Stimulated activated CD4-positive, alpha-beta T cell treated with anti-CD3 and anti-CD28 coated beads, Interleukin-2, amount 100 ng/mL, for 24 hours (primary cell): ENCODE data around the gene LARP4B.
A peak's percentile ranks its signal among the peaks of the same experiment; 100 is the strongest.

ENCODE experiments used
- DNase-seq, 2 donors: peaks; one replicate each; pipeline ENCODE4 v3.0.0-alpha.2; 2020

LARP4B gene

DNA sequence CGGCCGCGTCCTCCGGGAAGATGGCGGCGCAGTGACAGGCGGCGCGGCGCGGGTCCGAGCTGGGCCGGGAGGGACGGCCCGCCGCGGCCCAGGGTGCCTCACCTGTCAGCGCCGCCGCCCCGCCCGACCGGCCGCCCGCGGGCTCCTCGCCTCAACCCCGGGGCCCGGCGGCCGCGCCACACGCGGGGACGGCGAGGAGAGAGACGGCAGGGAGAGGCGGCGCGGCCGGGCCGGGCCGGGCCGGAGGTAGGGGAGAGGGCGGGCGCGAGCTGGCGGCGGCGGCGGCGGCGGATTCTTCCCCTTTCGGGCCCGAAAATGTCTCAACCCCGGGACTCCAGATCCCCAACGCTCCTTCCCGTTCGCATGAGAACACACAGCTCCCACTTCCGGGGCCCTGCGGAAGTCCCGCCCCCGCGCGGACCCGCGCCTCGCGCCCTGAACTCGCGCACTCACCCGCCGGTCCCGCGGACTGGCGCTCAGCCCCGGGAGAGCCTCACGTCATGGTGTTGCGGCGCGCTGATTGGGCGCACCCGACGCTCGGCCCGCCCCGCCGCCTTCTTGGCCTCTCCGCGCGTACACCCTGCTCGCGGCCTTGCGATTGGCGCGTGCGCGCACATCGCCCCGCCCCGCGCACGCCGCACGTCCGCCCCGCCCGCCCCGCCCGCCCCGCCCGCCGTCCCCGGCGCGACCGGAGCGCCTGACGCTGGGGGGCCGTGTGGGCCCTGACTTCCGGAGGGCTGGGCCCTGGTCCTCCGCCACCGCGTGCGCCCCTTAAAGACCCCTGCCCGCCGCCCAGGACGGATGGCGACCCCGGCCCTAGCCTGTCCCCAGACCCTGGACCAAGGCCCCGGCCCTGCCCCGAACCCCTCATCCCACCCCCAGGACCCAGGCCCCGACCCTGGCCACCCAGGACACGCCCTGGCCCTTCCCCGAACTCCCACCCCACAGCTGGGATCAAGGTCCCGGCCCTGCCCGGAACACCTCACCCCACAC lies at the start of gene LARP4B:
Gene LARP4B, minus strand, starts transcription at position 380 of the 993 bp plus-strand sequence. CDS start 45,984 bp downstream, outside the sequence.
- DNase-seq = peak; percentile 97

DNA sequence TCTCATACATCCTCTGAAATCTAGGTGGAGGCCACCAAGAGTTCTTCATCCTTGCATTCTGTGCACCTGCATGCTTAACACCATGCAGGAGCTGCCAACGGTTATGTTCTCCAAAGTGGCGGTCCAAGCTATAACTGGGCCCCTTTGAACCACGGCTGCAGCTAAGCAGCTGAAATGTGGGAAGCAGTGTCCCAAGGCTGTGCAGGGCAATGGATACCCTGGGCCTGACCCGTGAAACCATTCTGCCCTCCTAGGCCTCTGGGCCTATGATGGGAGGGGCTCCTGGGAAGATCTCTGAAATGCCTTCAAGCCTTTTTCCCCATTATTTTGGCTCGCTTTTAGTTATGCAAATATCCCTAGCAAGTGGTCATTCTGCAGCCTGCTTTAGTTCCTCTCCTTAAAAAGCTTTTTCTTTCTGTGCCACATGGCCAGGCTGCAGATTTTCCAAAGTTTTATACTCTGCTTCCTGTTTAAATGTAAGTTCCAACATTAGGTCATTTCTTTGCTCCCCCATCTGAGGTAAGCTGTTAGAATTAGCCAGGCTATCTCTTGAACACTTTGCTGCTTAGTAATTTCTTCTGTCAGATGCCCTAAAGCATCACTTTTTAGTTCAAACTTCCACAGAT lies 49.1 kb upstream of the LARP4B start:
- DNase-seq = no peak

DNA sequence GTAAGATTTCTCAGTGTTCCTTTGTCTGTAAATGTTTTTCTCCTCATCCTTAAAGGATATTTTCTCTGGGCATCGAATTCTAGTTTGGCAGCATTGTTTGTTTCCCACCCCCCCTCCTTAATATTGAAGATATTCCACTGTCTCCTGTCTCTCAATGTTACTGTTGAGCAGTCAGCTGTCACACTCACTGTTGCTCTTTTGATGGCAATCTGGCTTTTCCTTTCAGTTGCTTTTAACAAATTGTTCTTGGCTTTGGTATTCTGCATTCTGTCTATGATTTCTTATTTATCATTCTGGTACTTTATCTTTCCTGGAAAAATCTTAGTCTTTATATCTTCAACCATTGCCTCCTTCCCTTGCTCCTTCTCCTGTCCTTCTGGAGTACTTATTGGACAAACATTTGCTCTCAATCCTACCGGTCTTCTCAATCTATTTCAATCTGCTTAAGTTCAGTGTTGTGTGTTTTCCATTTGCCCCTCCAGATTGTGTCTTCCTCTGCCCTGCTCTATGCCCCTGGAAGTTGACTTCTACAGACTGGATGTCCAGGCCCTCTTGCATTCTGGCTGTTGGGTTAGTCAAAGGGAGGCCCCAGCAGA lies 47.4 kb upstream of the LARP4B start:
- no peak for DNase-seq

DNA sequence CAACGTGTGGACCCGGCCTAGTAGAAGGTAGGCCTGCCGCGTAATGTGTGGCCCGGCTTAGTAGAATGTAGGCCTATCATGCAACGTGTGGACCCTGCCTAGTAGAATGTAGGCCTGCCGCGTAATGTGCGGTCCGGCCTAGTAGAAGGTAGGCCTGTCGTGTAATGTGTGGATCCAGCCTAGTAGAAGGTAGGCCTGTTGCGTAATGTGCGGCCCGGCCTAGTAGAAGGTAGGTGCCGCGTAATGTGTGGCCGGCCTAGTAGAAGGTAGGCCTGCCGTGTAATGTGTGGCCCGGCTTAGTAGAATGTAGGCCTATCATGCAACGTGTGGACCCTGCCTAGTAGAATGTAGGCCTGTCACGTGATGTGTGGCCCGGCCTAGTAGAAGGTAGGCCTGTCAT lies 44.8 kb upstream of the LARP4B start:
- DNase-seq = no peak

DNA sequence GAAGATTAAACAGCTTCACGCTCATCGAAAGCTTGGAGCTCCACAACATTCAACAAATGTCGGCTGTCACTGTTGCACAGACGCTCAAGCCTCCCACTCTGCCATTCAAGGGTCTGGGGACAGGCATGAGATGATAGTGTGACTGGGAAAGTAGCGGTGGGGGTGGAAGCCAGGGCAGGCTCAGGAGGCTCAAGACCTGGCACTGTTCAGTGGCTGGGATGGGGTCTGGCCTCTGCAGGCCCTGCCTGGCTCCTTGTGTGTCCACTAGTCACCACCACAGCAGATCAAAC lies 43.2 kb upstream of the LARP4B start:
- DNase-seq = no peak

DNA sequence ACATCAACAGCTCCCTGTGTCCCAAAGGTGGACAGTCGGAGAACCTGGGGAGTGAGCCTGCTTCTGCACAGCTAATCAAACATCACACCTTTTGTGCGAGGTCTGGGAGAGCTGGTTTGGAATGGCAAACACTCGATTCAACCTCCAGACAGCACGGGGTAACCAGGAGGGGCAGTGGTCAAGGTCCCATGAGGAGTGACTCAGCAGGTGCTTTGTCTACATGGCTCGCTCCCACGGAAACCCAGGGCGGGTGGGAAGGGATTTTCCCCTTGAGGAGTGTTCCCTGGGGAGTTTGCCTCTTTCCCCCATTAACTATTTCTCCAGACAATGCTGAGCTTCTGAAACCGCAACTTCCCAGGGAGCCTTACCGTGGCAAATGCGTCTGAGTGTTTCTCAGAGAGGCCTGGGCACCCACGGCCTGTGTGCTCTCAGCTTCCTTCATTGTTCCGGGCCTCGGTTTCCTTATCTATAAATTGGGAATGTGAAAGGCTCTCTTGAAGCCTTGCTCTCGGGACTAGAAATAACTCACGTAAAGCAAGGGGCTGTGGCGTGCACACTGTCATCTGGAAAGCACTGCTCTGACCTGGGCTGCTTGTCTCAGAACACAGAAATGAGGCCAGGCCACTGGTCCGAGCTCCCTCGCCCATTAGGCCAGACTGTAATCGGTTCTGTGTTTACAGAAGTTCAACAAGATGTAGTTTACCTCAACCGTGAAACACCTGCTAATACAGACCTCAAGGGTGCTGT lies 42.7 kb upstream of the LARP4B start:
- no peak for DNase-seq

DNA sequence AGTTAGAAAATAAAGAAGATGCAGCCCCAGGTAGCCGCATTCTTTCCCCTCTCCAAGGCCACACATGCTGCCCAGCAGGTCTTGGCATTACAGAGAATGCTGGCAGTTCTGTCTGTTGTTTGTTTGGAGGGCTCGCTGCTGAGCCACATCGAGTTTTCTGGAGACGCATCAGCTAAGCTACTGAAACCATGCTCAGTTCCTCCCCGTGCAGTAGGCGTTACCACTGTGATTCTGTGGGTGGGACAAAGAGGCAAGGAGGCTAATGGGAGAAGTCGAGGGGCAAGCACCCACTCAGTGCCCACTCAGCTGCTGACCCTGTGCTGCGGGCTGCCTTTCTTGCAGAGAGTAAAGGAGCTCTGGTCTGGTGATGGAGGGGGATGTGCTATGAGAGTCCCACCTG lies 41.3 kb upstream of the LARP4B start:
- no peak for DNase-seq

DNA sequence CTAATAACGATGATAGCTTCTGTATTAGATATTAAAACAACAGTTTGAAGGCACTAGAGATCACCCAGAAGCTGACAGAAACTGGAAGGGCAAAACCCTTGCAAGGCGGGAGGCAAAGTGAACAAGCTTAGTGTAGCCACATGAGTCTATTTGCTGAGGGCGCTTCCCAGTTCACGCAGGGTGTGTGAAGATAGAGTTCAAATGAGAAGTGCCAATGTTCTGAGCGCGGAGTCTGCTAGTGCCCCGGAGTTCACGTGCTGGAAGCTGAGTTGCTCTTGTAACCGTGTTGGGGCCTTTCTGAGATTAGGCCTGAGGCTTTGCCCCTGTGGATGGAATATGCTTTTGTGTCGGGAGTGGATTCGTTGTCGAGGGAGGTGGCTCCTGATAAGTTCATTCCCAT lies 40.1 kb upstream of the LARP4B start:
- DNase-seq = no peak

DNA sequence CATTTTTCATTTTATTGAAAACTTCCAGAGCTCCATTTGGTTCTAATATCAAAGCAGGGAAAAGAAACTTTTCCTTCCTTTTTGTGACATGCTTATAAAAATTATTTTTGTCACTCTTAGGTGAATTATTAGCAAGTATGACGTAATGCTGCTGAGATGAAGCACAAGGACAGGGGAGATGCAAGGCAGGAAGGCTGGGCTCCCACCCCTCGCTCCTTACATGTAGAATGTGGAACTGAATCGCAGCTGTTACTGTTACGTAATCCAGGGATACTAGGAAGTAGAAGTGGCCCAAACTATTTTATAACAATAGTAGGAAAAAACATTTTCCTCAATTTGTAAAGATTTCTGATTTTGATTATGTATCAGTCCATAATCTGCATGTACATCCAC lies 39.6 kb upstream of the LARP4B start:
- no peak for DNase-seq

DNA sequence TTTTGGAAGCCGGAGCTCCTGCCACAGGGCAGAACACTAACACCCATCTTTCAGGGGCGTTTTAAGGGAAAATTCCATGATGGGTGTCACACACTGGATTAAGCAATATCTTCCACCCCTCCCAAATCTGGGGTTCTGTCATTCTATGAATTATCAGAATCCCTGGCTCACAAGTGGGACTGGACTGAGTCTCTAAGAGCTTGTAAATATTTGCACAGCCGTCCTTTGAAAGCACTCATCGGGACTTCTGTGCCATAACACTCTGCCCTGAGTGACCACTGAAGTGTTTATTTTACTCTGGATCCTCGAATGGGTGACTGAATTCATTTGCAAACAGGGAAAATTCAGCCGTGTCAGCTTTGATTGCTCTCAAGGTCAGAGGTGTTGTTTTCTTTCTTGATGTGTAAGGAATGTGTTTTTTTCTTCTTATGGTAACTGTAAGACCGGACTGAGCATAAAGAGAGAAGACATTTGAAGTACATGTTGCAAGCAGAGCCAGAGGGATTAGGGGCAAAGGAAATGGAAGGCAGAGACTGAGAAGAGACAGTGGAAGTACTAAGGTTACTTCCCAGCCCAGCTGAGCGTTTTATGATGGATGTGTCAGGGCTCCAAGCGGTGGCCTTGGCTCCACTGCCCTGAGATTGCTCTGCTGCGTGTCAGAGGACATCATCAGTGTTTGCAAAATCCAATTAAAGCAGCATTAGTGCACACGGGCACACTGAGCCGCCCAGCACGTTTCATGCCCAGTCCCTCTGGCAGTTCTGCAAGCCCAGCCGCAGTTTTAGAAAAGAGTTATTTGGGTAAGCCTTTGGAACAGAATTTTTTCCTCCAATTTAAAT lies 39.0 kb upstream of the LARP4B start:
- DNase-seq = no peak

DNA sequence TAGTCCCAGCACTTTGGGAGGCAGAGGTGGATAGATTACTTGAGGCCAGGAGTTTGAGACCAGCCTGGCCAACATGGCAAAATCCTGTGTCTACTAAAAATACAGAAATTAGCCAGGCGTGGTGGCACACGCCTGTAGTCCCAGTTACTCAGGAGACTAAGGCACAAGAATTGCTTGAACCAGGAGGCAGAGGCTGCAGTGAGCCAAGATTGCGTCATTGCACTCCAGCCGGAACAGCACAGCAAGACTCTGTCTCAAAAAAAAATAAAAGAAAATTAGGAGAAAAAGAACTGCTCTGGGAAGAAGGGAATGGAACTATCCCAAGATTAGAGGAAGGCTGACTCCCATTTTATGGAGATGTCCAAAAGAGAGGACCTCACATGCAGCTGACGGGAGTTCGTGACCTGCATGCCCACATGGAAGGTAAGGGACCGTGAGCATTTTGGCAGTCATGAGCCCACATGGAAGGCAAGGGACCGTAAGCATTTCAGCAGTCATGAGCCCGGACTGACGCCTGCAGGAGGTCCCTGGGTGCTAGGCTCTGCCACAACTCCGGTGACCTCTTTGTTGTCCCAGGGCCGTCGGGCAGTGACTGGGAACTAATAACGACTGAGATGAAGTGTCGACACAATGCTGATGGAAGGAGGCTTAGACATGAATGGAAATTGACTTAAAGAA lies 38.1 kb upstream of the LARP4B start:
- DNase-seq = no peak

DNA sequence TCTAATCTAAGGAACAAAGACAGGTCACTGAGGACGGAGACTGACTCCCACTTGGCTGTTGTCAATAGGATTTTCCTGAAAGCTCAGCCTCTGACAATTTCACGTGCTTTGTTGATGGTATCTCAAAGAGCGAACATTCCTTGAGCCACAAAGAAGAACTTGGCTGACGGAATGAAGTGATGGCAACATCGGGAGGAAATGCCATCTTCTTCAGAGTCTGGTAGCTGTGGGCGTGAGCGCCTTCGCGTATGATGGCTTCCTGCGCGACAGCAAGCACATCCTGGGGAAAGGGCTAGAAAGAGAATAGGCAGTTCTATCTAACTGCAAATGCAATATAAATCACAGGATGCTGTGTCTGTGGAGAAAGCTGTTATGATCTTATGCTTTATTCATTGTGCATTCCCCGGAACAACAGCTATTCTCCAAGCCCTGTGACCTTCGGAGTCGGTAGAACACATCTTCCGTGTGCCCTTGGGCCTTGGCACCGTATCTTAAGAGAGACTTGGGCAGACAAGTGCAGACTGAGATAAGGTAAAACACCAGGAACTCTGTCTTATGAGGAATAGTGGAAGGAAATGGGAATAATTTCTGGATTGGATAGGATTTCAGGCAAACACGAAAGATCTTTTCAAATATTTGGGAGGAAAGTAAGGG lies 37.2 kb upstream of the LARP4B start:
- no peak for DNase-seq

DNA sequence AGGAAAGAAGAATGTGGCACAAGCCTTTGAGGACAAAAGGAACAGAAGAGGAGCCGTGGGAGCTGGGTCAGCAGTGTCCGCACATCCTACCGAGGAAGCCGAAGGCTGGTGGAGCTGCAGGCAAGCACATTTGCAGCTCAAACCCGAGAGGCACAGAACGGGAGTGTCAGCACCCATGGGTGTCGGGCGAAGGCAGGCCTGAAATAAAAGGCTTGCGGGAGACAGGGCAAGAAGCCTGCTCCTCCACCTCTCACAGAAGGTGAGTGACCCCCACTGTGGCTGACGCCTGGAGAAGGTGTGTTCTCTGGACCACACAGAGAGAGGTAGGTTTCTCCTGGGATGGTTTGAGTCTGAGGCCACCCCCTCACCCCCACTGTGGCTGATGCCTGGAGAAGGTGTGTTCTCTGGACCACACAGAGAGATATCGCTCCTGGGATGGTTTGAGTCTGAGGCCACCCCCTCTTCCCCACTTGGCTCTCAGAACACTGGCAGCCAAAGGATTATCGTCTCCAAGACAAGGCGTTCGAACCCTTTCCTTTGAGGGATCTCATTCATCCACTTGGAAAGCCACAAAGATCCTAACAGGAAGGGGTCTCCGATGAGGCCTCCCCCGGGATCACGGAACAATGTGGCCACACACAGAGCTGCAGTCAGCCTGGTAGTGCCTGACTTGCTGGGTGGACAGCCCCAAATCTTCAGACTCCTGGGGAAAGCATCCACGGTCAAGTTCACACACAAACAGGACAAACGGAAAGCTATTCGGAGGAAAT lies 35.1 kb upstream of the LARP4B start:
- DNase-seq = no peak

DNA sequence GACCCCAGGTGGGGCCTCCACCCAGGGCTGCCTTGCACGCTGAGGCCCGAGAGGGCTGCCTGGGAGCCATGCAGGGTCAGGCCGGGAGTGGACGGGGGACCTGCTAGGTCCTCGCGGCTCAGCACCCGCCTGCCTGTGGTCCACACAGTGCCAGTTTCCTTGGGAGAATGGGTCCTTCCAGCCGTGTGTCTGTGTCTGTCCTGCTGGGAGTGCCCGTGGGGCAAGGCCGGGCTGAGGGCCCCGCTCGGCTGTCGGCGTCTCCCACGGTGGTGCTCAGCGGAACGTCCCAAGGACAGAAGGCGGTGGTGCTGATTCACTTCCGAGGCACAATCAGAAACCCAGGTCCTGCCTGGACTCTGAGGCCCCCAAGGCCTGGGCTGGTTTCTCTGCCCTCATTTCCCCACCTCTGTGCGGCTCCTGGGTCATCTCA lies 33.5 kb upstream of the LARP4B start:
- DNase-seq = no peak

DNA sequence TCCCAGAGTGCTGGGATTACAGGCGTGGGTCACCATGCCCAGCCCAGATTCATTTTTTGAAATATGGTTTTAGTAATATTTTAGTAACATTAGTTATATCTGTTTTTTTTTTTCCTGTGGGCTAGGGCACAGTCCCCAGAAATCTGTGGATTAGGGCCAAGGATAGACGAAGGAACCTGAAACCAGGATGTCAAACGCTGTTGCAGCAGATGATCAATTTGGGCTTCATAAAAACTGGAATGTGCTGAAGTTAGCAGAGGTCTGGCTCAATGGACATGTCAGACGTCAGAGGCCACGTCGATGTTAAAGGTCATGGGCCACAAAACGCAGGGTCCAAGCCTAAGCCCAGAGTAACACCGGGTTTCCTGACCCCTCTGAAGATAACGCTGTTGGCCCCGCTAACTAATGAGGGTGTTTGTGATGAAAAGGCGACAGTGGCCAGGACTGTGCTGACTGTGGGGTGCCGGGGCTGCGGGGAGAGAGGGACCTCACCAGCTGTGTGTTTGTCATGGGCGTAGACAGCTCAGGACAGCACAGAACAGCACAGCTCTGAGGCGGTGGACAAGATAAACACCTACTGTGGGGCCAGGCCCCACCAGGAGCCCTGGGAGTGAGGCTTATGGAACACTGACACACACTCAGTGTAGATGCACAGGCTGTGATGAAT lies 32.9 kb upstream of the LARP4B start:
- DNase-seq = no peak

DNA sequence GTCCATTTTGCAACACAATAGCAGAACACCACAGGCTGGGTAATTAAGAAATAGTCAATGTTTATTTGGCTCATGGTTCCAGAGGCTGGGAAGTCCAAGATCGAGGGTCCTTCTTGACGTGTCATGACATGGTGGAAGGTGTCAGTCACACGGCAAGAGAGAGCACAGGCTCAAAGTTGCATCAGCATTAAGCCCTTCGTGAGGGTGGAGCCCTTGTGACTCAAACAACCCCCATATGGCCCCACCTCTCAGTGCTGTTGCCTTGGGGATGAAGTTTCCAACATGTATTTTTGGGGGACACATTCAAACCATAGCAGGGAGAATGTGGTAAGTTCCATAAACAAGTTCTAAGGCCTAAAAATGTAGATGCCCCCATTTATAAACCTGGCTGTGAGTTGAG lies 32.1 kb upstream of the LARP4B start:
- DNase-seq = no peak

DNA sequence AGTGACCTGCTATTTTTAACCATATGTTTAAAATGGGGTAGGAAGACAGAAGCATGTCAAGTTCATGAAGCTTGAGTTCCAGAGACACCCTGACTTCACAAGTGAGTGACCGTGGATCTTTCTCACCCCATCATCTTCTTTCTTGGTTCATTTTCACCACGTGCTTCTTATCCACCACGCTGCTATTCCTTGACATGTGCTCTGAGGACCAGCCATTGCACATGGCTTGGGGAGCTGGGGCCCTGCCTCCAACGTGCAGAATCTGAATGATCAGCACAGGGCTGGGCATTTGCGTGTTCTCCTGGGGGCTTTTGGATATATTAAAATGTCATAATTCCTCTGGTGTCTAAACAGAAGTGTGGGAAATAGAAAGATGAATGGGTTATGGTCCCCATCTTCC lies 31.7 kb upstream of the LARP4B start:
- DNase-seq = no peak

DNA sequence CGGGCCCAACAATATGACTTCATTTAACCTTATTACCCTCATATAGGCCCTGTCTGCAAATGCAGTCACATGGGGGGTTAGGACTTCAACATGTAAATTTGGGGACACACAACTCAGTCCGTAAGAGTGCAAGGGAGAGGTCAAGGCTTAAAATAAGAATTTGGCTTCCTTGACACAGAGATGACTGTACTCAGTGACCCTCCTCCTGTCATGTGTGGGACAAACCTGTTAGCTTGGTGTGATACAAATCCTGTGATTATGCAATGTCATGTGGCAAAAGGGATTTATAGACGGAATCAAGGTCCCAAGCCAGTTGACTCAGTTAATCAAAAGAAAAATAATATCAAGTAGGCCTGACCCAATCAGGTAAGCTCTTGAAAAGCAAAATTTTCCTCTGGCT lies 30.8 kb upstream of the LARP4B start:
- DNase-seq = no peak

DNA sequence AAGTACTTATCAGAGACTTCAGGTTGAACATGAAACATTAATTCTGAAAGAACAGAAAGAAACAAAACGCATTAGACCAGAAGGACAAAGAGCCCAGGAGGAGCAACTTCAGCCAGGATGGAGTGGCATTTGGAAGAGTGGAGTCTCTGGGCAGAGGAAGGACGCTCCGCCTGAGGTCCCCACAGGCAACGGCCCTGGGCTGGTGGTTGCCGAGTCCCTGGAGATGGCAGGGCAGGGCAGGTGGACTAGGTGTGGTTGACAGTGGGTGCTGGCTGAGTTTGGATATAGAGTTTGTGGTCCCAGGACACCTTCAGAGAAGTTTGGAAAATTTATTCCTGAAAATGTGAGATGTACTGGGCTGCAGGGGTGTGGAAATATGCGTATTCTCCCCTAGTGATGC lies 27.4 kb upstream of the LARP4B start:
- no peak for DNase-seq

DNA sequence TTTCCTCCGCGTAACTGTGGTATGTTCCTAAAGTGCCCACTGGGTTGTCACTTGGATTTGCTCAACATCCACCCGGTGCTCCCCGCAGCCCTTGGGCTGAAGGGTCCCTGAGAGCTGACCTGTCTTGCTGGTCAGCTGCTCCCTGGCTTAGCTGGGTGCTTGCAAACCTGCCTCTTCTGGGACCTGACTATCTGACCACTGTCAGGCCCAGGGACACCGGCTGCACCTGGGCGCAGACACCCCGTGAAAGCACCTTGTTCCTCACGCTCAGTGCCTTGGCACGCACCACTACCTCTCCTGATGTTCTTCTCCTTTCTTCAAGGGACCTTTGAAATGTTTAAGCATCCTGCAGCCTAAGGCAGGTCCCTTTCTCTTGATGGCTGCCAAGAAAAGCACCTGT lies 26.6 kb upstream of the LARP4B start:
- no peak for DNase-seq
